Measurements from ENCODE around the gene SCRN3.

Gene SCRN3

GRCh38 chr2:174395284-174395968 is at the start of gene SCRN3:
Gene SCRN3 (plus strand): TSS chr2:174395730. CDS start chr2:174398284, 2,554 bp downstream.
- TF ChIP-seq CTCF (IDR thresholded peaks at IDR 0.05) = no peak

GRCh38 chr2:174350018-174350417 is 45.5 kb upstream of the SCRN3 start:
- TF ChIP-seq CTCF (IDR thresholded peaks at IDR 0.05) = peak; percentile 61

- TF ChIP-seq CTCF (IDR thresholded peaks at IDR 0.05) = no peak
Observed at GRCh38 chr2:174350593-174351181, 44.8 kb upstream of the SCRN3 start.

- no peak for TF ChIP-seq CTCF (IDR thresholded peaks at IDR 0.05)
Observed at GRCh38 chr2:174353004-174353403, 42.5 kb upstream of the SCRN3 start.

GRCh38 chr2:174356347-174356746 is 39.2 kb upstream of the SCRN3 start:
- no peak for TF ChIP-seq CTCF (IDR thresholded peaks at IDR 0.05)

- TF ChIP-seq CTCF (IDR thresholded peaks at IDR 0.05) = no peak
Observed at GRCh38 chr2:174362949-174363348, 32.6 kb upstream of the SCRN3 start.

- TF ChIP-seq CTCF (IDR thresholded peaks at IDR 0.05) = no peak
Observed at GRCh38 chr2:174364628-174365027, 30.9 kb upstream of the SCRN3 start.

All from LNCAP (cell line).